Kidney (tissue), 14 donors: ENCODE results near the gene MINAR1. TPM values are rescaled to one million over a fixed set of nuclear protein-coding genes. Genes with fewer than 3 reads are reported as not detected.
A peak's percentile ranks its signal among the peaks of the same experiment; 100 is the strongest.

ENCODE experiments used
- DNase-seq, 5 donors: peaks; one replicate each; pipeline ENCODE4 v3.0.0-alpha.2; 2013 to 2020
- FAIRE-seq: peaks from 2 replicates; lab custom pipeline; 2012; peaks lifted over from hg19 to GRCh38; lab: Jason Lieb, UNC
- H3K27ac ChIP-seq, 2 donors: one replicate each; pipeline ENCODE4 v1.7.0; 2013; ENCODE audit warnings: low read depth in 2 of 2, low read length in 2 of 2, inconsistent platforms in 1 of 2
- H3K27me3 ChIP-seq: one replicate; pipeline ENCODE4 v1.7.1; 2013; ENCODE audit warnings: low read length, inconsistent platforms; ENCODE audit not compliant: control insufficient read depth, insufficient read depth
- H3K36me3 ChIP-seq, 3 donors: one replicate each; pipeline versions ENCODE4 v1.7.0 to v1.7.1; 2013; ENCODE audit warnings: low read length in 3 of 3, control low read depth in 1 of 3, inconsistent platforms in 1 of 3; ENCODE audit not compliant: insufficient read depth in 3 of 3, control insufficient read depth in 2 of 3
- H3K4me1 ChIP-seq, 3 donors: one replicate each; pipeline versions ENCODE4 v1.7.0 to v1.7.1; 2013; ENCODE audit warnings: low read length in 3 of 3, inconsistent platforms in 1 of 3, low read depth in 1 of 3; ENCODE audit not compliant: control insufficient read depth in 2 of 3, insufficient read depth in 2 of 3
- H3K4me3 ChIP-seq, 3 donors: one replicate each; pipeline versions ENCODE4 v1.7.0 to v1.8.1; 2013; ENCODE audit warnings: low read length in 3 of 3, control low read depth in 1 of 3, inconsistent platforms in 1 of 3
- H3K9ac ChIP-seq, 3 donors: one replicate each; pipeline versions ENCODE4 v1.7.0 to v1.7.1; 2013; ENCODE audit warnings: low read length in 3 of 3, control low read depth in 1 of 3, inconsistent platforms in 1 of 3
- H3K9me3 ChIP-seq, 3 donors: one replicate each; pipeline versions ENCODE4 v1.7.0 to v1.7.1; 2013; ENCODE audit warnings: low read length in 3 of 3, control low read depth in 1 of 3, inconsistent platforms in 1 of 3; ENCODE audit not compliant: control insufficient read depth in 2 of 3, insufficient read depth in 1 of 3
- intact Hi-C: fragments of 100-400 bp; cut with DNase I; formaldehyde crosslinking; loops from one replicate; pipeline ENCODE4 v1.11.1; 2022
- polyA plus RNA-seq: library from polyadenylated mRNA; stranded (reverse); fragments of 350-450 nt; fragmentation: Illumina TruSeq; extraction: RNeasy Lipid Tissue Mini Kit (QIAGEN cat#74804); gene quantifications from one replicate; pipeline ENCODE4 v1.2.3, GENCODE V29; 2014; ENCODE audit warnings: low read depth, low replicate concordance; ENCODE audit not compliant: insufficient read depth
- total RNA-seq: library from RNA; stranded (reverse); fragmentation: NEBNext Ultra II Directional; extraction: Animal tissue kit (Norgen Biotek cat#: 25700); gene quantifications from one replicate; pipeline ENCODE4 v1.2.1, GENCODE V29; 2021
- TF ChIP-seq, protein P1 (sequence below): IDR thresholded peaks from 3 replicates; pipeline ENCODE4 v1.5.1; 2012; ENCODE audit warnings: mild to moderate bottlenecking, moderate library complexity, borderline replicate concordance; ENCODE audit not compliant: insufficient read depth; ENCODE audit errors: extremely low read depth
- donor health status: control.
- donor health status: control.
- donor health status: control.
- donor health status: control.
- donor health status: control.
- donor health status: DM: yes; HTN: yes; CAD: no.
- donor health status: Normal renal cell carcinoma (clear cell type).

Gene MINAR1
- total and polyA plus RNA-seq, 2 donors from 2014 or later = 0.15 to 0.47 TPM

GRCh38 chr15:79408041-79408440, 24.1 kb upstream of the MINAR1 start:
- no peak overlapping the region for H3K4me3 ChIP-seq
- intact Hi-C loops = no loop called here
- FAIRE-seq (no peak), DNase-seq (no peak)
- TF ChIP-seq, protein P1, sequence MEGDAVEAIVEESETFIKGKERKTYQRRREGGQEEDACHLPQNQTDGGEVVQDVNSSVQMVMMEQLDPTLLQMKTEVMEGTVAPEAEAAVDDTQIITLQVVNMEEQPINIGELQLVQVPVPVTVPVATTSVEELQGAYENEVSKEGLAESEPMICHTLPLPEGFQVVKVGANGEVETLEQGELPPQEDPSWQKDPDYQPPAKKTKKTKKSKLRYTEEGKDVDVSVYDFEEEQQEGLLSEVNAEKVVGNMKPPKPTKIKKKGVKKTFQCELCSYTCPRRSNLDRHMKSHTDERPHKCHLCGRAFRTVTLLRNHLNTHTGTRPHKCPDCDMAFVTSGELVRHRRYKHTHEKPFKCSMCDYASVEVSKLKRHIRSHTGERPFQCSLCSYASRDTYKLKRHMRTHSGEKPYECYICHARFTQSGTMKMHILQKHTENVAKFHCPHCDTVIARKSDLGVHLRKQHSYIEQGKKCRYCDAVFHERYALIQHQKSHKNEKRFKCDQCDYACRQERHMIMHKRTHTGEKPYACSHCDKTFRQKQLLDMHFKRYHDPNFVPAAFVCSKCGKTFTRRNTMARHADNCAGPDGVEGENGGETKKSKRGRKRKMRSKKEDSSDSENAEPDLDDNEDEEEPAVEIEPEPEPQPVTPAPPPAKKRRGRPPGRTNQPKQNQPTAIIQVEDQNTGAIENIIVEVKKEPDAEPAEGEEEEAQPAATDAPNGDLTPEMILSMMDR = no peak
- no peak overlapping the region for H3K27ac ChIP-seq
- no peaks in the 10 kb centered on the region for H3K27me3 ChIP-seq
- H3K9ac ChIP-seq = no peak overlapping the region
- no peaks in the 10 kb centered on the region for H3K9me3 ChIP-seq
- no peaks in the 10 kb centered on the region for H3K36me3 ChIP-seq
- H3K4me1 ChIP-seq = no peaks in the 10 kb centered on the region

DNA sequence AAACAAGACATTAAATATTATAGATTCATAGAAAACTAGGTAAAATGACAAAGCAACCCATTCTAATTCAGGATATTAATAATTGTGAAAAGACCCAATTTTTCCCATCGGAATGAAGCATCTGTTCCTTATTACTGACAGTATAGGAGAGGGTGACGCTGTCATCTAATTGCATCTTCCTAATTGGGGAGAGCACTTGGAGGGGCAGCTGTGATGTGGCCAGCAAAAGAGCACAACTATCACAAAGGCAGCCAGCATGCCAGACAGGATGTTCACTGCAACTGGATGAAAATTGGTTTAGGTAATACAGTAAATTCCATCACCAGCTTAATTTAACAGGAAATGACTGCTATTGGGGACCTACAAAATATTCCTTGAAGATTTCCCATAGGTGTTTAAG, 21.9 kb upstream of the MINAR1 start:
- Histone ChIP-seq H3K27me3 (no peaks in the 10 kb centered on the region), H3K9ac (no peak overlapping the region), H3K27ac (no peak overlapping the region), H3K36me3 (no peaks in the 10 kb centered on the region), H3K9me3 (no peaks in the 10 kb centered on the region), H3K4me3 (no peak overlapping the region), H3K4me1 (no peaks in the 10 kb centered on the region)
- no peak for FAIRE-seq
- intact Hi-C loops = no loop called here
- no peak for DNase-seq
- TF ChIP-seq, protein P1 = no peak

- H3K9ac ChIP-seq = no peak overlapping the region
- no peaks in the 10 kb centered on the region for H3K4me1 ChIP-seq
- peak in 1 of 5 donors; percentile 51 for DNase-seq
- H3K9me3 ChIP-seq = no peaks in the 10 kb centered on the region
- H3K36me3 ChIP-seq = no peaks in the 10 kb centered on the region
- FAIRE-seq = no peak
- no peaks in the 10 kb centered on the region for H3K27me3 ChIP-seq
- TF ChIP-seq, protein P1 = no peak
- intact Hi-C loops = no loop called here
- no peak overlapping the region for H3K27ac ChIP-seq
- no peak overlapping the region for H3K4me3 ChIP-seq
Measured at GRCh38 chr15:79412010-79412409, 20.1 kb upstream of the MINAR1 start.

DNA sequence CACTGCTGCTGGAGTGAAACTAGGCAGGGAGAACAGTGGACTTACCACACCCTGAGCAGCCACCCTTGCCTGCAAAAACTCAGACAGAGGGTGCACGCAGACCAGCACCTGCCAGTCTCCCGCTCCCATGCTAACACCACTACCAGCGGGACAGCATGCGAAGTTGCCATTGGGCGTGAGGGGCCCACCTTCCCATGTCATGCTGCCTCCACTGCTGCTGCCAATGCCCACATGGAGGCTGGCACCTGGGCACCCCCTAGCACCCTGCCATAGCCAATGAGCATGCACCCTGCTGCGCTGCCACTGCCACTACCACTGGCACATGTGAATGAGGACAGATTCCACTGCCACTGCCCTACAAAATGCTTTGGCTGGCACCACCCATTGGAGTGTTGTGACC, 19.7 kb upstream of the MINAR1 start:
- no peak overlapping the region for H3K27ac ChIP-seq
- no peaks in the 10 kb centered on the region for H3K36me3 ChIP-seq
- FAIRE-seq (no peak), DNase-seq (peak in 1 of 5 donors; percentile 42)
- intact Hi-C loops = no loop called here
- H3K9ac ChIP-seq = no peak overlapping the region
- H3K4me1 ChIP-seq = no peaks in the 10 kb centered on the region
- no peak overlapping the region for H3K4me3 ChIP-seq
- no peaks in the 10 kb centered on the region for H3K27me3 ChIP-seq
- H3K9me3 ChIP-seq = no peaks in the 10 kb centered on the region
- TF ChIP-seq, protein P1 = no peak
